Naive thymus-derived CD8-positive, alpha-beta T cell (primary cell): ENCODE data around the gene SUOX. TPM values are rescaled to one million over a fixed set of nuclear protein-coding genes. Genes with fewer than 3 reads are reported as not detected.

Experiments used
- ATAC-seq, 2 donors: fragments of 150-1000 bp; cut with Tn5 transposase in 1 of 2; sonication (Bioruptor Pico), chemical (Tn5 transposase) in 1 of 2; 1 replicate in 1 of 2; 2 replicates in 1 of 2; pipeline ENCODE4 v1.10.0; 2021; ENCODE audit warnings: mild to moderate bottlenecking in 2 of 2, moderate library complexity in 2 of 2
- POLR2A ChIA-PET: fragments of 350-600 bp; sonication (Branson Sonifier 250); formaldehyde crosslinking; loops from one replicate; lab custom pipeline; 2021; ENCODE audit warnings: antibody characterized with exemption; lab: Charles Lee
- DNase-seq, 10 donors: peaks; one replicate each; pipeline versions ENCODE4 v3.0.0 to v3.0.0-alpha.2; 2020 to 2022
- H3K27ac Mint-ChIP-seq, 10 donors: one replicate each; pipeline ENCODE4 v1.8.0; 2020 to 2022; ENCODE audit warnings: mild to moderate bottlenecking in 10 of 10, mixed read lengths in 10 of 10, moderate library complexity in 4 of 10, inconsistent platforms in 1 of 10
- H3K27me3 Mint-ChIP-seq, 5 donors: one replicate each; pipeline ENCODE4 v1.8.0; 2021 to 2022; ENCODE audit warnings: mixed read lengths in 5 of 5
- H3K36me3 Mint-ChIP-seq, 3 donors: one replicate each; pipeline ENCODE4 v1.8.0; 2020 to 2022; ENCODE audit warnings: mixed read lengths in 3 of 3, mild to moderate bottlenecking in 2 of 3, inconsistent platforms in 1 of 3
- H3K4me1 Mint-ChIP-seq, 4 donors: one replicate each; pipeline ENCODE4 v1.8.0; 2021 to 2022; ENCODE audit warnings: mixed read lengths in 4 of 4
- H3K4me3 Mint-ChIP-seq, 10 donors: one replicate each; pipeline ENCODE4 v1.8.0; 2020 to 2022; ENCODE audit warnings: mild to moderate bottlenecking in 10 of 10, mixed read lengths in 10 of 10, moderate library complexity in 6 of 10, inconsistent platforms in 1 of 10
- H3K9me3 Mint-ChIP-seq, 9 donors: one replicate each; pipeline ENCODE4 v1.8.0; 2020 to 2022; ENCODE audit warnings: mixed read lengths in 9 of 9, mild to moderate bottlenecking in 3 of 9, inconsistent platforms in 1 of 9, moderate library complexity in 1 of 9
- polyA plus RNA-seq, 3 donors: library from polyadenylated mRNA; unstranded; fragments of 300-500 nt; fragmentation: Illumina TruSeq; gene quantifications; one replicate each; pipeline ENCODE4 v1.2.3, GENCODE V29; 2021
- total RNA-seq, 8 experiments: library from RNA in 2 of 8; stranded (reverse) in 2 of 8; gene quantifications; one replicate each; pipeline ENCODE4 v1.2.3 and lab custom pipeline; 2021 to 2026

Gene SUOX
- total and polyA plus RNA-seq, 5 experiments from 2014 or later, result 0.10 to 6.3 (median 3.1) TPM; not detected in 1

GRCh38 chr12:56028511-56029165, 31.6 kb downstream of the SUOX start:
- peaks cover 10 to 30% (median 15%) of the 10 kb centered on the region in 4 donors for H3K4me1 Mint-ChIP-seq
- DNase-seq (no peak), ATAC-seq (no peak)
- peak overlapping the region in 3 of 10 donors; percentile 21 to 91 (median 71) for H3K27ac Mint-ChIP-seq
- peaks cover 0 to 42% (median 5%) of the 10 kb centered on the region in 3 donors for H3K36me3 Mint-ChIP-seq
- no peak overlapping the region for H3K4me3 Mint-ChIP-seq
- POLR2A ChIA-PET, result interaction anchor here (0.7 to 1.7 kb wide), 3 partner anchors 21 to 460 kb away, joined by 4 to 9 read pairs (median 6); no protein-coding TSS in a partner anchor
- H3K27me3 Mint-ChIP-seq, result no peaks in the 10 kb centered on the region
- H3K9me3 Mint-ChIP-seq, result no peaks in the 10 kb centered on the region

- peak overlapping the region in 2 of 10 donors; percentile 71 to 91 for H3K27ac Mint-ChIP-seq
These were observed 32.1 kb downstream of the SUOX start for GRCh38 chr12:56029166-56029519.

GRCh38 chr12:56029666-56030293, 32.7 kb downstream of the SUOX start:
- no peaks in the 10 kb centered on the region for H3K27me3 Mint-ChIP-seq
- DNase-seq (peak in 7 of 10 donors; percentile 12 to 73 (median 39)), ATAC-seq (peak; percentile 29 to 38)
- peaks cover 10 to 36% (median 21%) of the 10 kb centered on the region in 4 donors for H3K4me1 Mint-ChIP-seq
- peaks cover 0 to 47% (median 7%) of the 10 kb centered on the region in 3 donors for H3K36me3 Mint-ChIP-seq
- H3K9me3 Mint-ChIP-seq, result no peaks in the 10 kb centered on the region
- POLR2A ChIA-PET, result interaction anchor here (0.7 to 1.7 kb wide), 2 partner anchors 23 to 74 kb away, joined by 3 to 6 read pairs; no protein-coding TSS in a partner anchor
- H3K4me3 Mint-ChIP-seq, result no peak overlapping the region
- peak overlapping the region in 5 of 10 donors; percentile 1 to 91 (median 37) for H3K27ac Mint-ChIP-seq

More at GRCh38 chr12:56029166-56029519, 32.1 kb downstream of the SUOX start:
- no peaks in the 10 kb centered on the region for H3K27me3 Mint-ChIP-seq
- H3K4me3 Mint-ChIP-seq, result no peak overlapping the region
- ATAC-seq (no peak), DNase-seq (no peak)
- POLR2A ChIA-PET, result interaction anchor here (0.7 to 1.7 kb wide), 3 partner anchors 22 to 198 kb away, joined by 3 to 6 read pairs (median 4); no protein-coding TSS in a partner anchor
- peaks cover 10 to 30% (median 15%) of the 10 kb centered on the region in 4 donors for H3K4me1 Mint-ChIP-seq
- peaks cover 0 to 44% (median 5%) of the 10 kb centered on the region in 3 donors for H3K36me3 Mint-ChIP-seq
- no peaks in the 10 kb centered on the region for H3K9me3 Mint-ChIP-seq

DNA sequence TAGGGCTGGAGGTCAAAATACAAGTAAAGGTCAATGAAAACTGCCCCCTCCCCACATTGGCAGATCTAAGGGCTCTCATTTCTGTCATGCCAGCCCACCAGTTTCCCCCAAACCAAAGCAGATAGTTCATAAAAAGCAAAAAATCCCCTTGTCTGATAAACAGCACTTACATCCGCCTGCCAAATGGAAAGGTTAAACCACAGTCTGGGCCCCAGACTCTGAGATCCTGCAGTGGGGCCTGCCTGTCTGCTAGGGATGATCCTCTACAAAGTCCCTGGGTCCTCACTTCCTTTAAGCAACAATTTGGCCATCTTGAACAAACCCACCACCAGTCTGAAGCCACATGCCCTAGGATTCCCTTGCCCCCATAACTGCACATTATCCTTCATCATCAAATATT, 34.9 kb downstream of the SUOX start:
- peak overlapping the region in 9 of 10 donors; percentile 6 to 65 (median 44) for H3K4me3 Mint-ChIP-seq
- peaks cover 10 to 48% (median 23%) of the 10 kb centered on the region in 4 donors for H3K4me1 Mint-ChIP-seq
- ATAC-seq, result peak; percentile 69 to 87
- H3K9me3 Mint-ChIP-seq, result no peaks in the 10 kb centered on the region
- no peaks in the 10 kb centered on the region for H3K27me3 Mint-ChIP-seq
- peaks cover 0 to 50% (median 13%) of the 10 kb centered on the region in 3 donors for H3K36me3 Mint-ChIP-seq
- POLR2A ChIA-PET, result interaction anchor here (0.6 to 1.2 kb wide), 2 partner anchors 8 to 25 kb away, joined by 3 to 4 read pairs; no protein-coding TSS in a partner anchor
- H3K27ac Mint-ChIP-seq, result peak overlapping the region; percentile 67 to 97 (median 82)
- peak in 2 of 10 donors; percentile 12 to 41 for DNase-seq

DNA sequence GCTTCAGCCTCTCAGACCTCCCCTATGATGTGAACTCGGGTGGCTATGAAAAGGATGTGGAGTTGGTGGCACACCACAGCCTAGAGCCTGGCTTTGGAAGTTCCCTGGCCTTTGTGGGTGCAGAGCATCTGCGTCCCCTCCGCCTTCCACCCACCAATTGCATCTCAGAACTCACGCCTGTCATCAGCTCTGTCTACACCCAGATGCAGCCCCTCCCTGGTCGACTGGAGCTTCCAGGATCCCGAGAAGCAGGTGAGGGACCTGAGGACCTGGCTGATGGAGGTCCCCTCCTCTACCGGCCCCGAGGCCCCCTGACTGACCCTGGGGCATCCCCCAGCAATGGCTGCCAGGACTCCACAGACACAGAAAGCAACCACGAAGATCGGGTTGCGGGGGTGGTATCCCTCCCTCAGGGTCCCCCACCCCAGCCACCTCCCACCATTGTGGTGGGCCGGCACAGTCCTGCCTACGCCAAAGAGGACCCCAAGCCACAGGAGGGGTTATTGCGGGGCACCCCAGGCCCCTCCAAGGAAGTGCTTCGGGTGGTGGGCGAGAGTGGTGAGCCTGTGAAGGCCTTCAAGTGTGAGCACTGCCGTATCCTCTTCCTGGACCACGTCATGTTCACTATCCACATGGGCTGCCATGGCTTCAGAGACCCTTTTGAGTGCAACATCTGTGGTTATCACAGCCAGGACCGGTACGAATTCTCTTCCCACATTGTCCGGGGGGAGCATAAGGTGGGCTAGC, 37.7 kb downstream of the SUOX start:
- Mint-ChIP-seq H3K27ac (peak overlapping the region in 9 of 10 donors; percentile 46 to 85 (median 76)), H3K27me3 (no peaks in the 10 kb centered on the region), H3K4me1 (peaks cover 8 to 36% (median 24%) of the 10 kb centered on the region in 4 donors), H3K9me3 (no peaks in the 10 kb centered on the region), H3K36me3 (peaks cover 0 to 32% (median 13%) of the 10 kb centered on the region in 3 donors), H3K4me3 (peak overlapping the region in 7 of 10 donors; percentile 10 to 69 (median 33))
- POLR2A ChIA-PET, result no interaction called here
- ATAC-seq, result peak; percentile 51 to 79
- DNase-seq, result peak in 4 of 10 donors; percentile 19 to 32 (median 24)

GRCh38 chr12:56037161-56037560, 40.1 kb downstream of the SUOX start:
- Mint-ChIP-seq H3K27ac (peak overlapping the region in 5 of 10 donors; percentile 1 to 81 (median 29)), H3K4me3 (no peak overlapping the region), H3K36me3 (peaks cover 4 to 28% (median 14%) of the 10 kb centered on the region in 3 donors), H3K27me3 (no peaks in the 10 kb centered on the region), H3K9me3 (no peaks in the 10 kb centered on the region), H3K4me1 (peaks cover 9 to 36% (median 27%) of the 10 kb centered on the region in 4 donors)
- DNase-seq, result no peak
- ATAC-seq, result no peak
- POLR2A ChIA-PET, result interaction anchor here (0.6 to 1.4 kb wide), 4 partner anchors 10 to 219 kb away, joined by 3 to 4 read pairs (median 4); partner anchors contain the start of genes ORMDL2 and RAB5B

GRCh38 chr12:56038022-56038655, 41.1 kb downstream of the SUOX start:
- H3K36me3 Mint-ChIP-seq, result peaks cover 5 to 28% (median 15%) of the 10 kb centered on the region in 3 donors
- POLR2A ChIA-PET, result interaction anchor here (0.6 to 1.4 kb wide), 4 partner anchors 9 to 220 kb away, joined by 3 to 4 read pairs (median 3); partner anchors contain the start of genes ORMDL2 and RAB5B
- no peak for ATAC-seq

DNA sequence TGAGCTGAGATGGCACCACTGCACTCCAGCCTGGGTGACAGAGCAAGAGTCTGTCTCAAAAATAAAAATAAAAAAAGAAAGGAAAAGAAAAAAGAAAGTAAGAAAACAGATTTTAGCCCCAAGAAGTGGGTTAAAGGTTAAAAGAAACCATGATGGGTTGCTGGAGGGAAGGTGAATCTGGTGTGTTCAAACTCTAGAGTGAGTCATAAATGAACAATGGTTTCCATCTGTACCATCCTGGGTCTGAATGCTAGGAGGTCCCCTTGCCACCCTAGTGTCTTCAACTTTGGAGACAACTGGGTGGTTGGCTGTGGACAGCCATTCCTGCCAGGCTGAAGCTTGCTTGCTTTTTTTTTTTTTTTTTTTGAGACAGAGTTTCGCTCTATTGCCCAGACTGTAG, 43.1 kb downstream of the SUOX start:
- POLR2A ChIA-PET, result interaction anchor here (0.6 to 2.8 kb wide), 11 partner anchors 9 to 1541 kb away, joined by 3 to 24 read pairs (median 4); partner anchors contain the start of genes DNAJC14, PA2G4, RAB5B and SUOX
- Mint-ChIP-seq H3K9me3 (no peaks in the 10 kb centered on the region), H3K27me3 (no peaks in the 10 kb centered on the region), H3K4me1 (peaks cover 13 to 36% (median 31%) of the 10 kb centered on the region in 4 donors), H3K27ac (peak overlapping the region in 5 of 10 donors; percentile 41 to 99 (median 53)), H3K4me3 (peak overlapping the region in 1 of 10 donors; percentile 98), H3K36me3 (peaks cover 5 to 40% (median 18%) of the 10 kb centered on the region in 3 donors)
- ATAC-seq, result no peak
- DNase-seq, result no peak

More at GRCh38 chr12:56038022-56038655, 41.1 kb downstream of the SUOX start:
- no peak for DNase-seq
- Mint-ChIP-seq H3K9me3 (no peaks in the 10 kb centered on the region), H3K27ac (peak overlapping the region in 5 of 10 donors; percentile 4 to 86 (median 68)), H3K4me1 (peaks cover 10 to 38% (median 29%) of the 10 kb centered on the region in 4 donors), H3K27me3 (no peaks in the 10 kb centered on the region), H3K4me3 (peak overlapping the region in 1 of 10 donors; percentile 59)

GRCh38 chr12:56040963-56041551, 44.0 kb downstream of the SUOX start:
- no peaks in the 10 kb centered on the region for H3K9me3 Mint-ChIP-seq
- H3K4me3 Mint-ChIP-seq, result peak overlapping the region; percentile 90 to 100 (median 99)
- H3K27me3 Mint-ChIP-seq, result no peaks in the 10 kb centered on the region
- POLR2A ChIA-PET, result interaction anchor here (0.5 to 2.8 kb wide), 14 partner anchors 8 to 448 kb away, joined by 3 to 24 read pairs (median 4); partner anchors contain the start of genes DNAJC14, PA2G4, RAB5B and SUOX
- H3K27ac Mint-ChIP-seq, result peak overlapping the region; percentile 95 to 100 (median 99)
- H3K4me1 Mint-ChIP-seq, result peaks cover 13 to 33% (median 28%) of the 10 kb centered on the region in 4 donors
- ATAC-seq (peak in 1 of 2 donors; percentile 0), DNase-seq (no peak)
- peaks cover 5 to 38% (median 12%) of the 10 kb centered on the region in 3 donors for H3K36me3 Mint-ChIP-seq

DNA sequence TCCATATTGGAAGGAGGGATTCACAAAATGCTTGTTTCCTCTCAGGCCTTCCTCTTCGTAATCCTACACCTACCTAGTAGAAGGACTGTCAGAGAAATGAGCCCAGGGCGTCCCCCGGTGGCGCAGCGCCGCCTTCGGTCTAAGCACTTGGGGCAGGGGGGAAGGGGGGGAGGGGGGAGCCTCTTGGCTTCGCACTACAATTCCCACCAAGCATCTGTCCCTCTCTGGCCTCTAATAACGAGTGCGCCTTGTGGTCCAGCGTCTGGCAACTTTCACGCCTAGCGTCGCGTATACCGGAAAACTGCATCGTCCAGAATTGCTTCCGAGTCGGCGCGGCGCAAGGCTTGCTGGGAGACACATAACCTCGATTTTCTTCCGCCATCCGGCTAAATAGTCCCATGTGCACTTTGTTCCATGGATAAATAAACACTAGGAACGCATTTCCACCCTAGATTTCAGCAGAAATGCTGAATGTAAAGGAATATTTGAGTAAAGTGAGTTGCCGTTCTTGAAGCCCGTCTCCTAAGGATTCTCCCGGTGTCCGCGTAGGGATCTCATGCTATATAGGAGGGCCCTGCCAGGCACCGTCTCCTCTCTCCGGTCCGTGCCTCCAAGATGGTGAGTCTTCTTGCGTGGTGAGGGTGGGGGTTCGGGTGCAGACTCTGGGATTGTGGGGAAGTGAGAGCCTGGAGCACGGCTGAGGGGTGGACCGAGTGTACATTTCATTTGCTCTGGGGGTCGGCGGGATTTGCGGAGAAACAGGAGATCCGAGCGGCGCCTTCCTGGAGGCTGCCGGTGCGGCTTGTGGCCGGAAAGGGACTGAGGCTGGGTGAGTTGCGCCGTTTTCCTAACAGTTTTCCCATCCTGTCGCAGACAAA, 44.7 kb downstream of the SUOX start, which contains the start of gene RPS26:
RPS26 (plus strand) TSS at position 367 of the 878 bp plus-strand sequence; CDS start at position 616, 249 bp downstream.
- H3K27me3 Mint-ChIP-seq, result no peaks in the 10 kb centered on the region
- H3K36me3 Mint-ChIP-seq, result peaks cover 5 to 38% (median 12%) of the 10 kb centered on the region in 3 donors
- H3K4me3 Mint-ChIP-seq, result peak within 1 kb of the TSS; percentile 90 to 100 (median 99)
- H3K9me3 Mint-ChIP-seq, result no peaks in the 10 kb centered on the region
- H3K27ac Mint-ChIP-seq, result peak within 1 kb of the TSS; percentile 95 to 100 (median 99)
- ATAC-seq (peak; percentile 89), DNase-seq (peak; percentile 81 to 98 (median 90))
- POLR2A ChIA-PET, result interaction anchor here (0.8 to 2.8 kb wide), 7 partner anchors 9 to 304 kb away, joined by 3 to 24 read pairs (median 5); partner anchors contain the start of genes DNAJC14, PA2G4, SUOX and ZC3H10
- H3K4me1 Mint-ChIP-seq, result peaks cover 13 to 37% (median 32%) of the 10 kb centered on the region in 4 donors
